Mammary epithelial cell (primary cell): ENCODE results near the gene SP140L.

Experiments used
- EZH2 ChIP-seq: IDR thresholded peaks from 2 replicates; pipeline ENCODE4 v1.6.1; 2012; ENCODE audit warnings: low read length, inconsistent platforms, borderline replicate concordance
- TF ChIP-seq, protein P1 (sequence below), 2 donors: IDR thresholded peaks in 1 of 2; conservative IDR thresholded peaks in 1 of 2; 2 replicates each; pipeline ENCODE4 v1.5.1; 2011 to 2012; ENCODE audit warnings: inconsistent platforms in 2 of 2, low read length in 2 of 2, mild to moderate bottlenecking in 2 of 2, control low read depth in 1 of 2, low read depth in 1 of 2; ENCODE audit not compliant: insufficient read depth in 1 of 2; ENCODE audit errors: extremely low read depth in 1 of 2

DNA sequence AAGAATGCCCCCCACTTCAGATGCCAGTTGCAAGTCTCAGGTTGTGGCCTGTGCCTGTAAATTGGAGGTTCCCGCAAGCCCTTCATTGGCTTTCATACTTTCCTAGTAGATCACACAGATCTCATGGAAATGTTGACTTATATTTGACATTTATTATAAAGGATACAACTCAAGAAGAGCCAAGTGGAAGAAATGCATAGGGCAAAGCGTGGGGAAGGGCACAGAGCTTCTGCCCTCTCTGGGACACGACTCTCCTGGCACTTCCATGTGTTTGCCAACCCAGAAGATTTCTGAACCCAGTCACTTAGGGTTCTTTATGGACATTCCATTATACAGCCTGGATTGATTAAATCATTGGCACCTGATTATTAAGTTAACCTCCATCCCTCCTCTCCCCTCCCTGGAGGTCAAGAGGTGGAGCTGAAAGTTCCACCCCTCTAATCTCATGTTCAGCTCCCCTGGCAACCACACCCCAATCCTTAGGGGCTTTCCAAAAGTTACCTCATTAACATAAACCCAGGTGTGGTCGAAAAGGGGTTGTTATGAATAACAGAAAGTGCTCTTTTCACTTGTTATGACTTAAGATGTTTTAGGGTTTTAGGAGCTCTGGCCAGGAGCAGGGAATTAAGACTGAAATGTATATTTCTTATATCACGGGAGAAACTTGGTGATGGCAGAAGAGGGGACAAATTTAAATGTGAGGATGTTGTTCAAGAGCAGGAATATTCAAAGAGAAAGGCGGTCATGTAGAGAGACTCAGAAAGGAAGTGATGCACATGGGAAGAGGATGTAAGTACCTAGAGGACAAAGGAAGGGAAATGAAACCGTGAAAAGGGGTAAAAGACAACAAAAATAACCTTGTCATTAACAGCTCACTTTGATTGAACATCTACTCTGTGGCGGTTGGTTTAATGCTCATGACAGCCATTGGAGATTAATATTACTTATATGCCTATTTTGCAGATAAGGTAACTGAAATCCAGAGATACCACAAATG, 120.8 kb downstream of the SP140L start:
- TF ChIP-seq, protein P1, sequence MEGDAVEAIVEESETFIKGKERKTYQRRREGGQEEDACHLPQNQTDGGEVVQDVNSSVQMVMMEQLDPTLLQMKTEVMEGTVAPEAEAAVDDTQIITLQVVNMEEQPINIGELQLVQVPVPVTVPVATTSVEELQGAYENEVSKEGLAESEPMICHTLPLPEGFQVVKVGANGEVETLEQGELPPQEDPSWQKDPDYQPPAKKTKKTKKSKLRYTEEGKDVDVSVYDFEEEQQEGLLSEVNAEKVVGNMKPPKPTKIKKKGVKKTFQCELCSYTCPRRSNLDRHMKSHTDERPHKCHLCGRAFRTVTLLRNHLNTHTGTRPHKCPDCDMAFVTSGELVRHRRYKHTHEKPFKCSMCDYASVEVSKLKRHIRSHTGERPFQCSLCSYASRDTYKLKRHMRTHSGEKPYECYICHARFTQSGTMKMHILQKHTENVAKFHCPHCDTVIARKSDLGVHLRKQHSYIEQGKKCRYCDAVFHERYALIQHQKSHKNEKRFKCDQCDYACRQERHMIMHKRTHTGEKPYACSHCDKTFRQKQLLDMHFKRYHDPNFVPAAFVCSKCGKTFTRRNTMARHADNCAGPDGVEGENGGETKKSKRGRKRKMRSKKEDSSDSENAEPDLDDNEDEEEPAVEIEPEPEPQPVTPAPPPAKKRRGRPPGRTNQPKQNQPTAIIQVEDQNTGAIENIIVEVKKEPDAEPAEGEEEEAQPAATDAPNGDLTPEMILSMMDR (conservative IDR thresholded peaks at IDR 0.05 in 1 of 2, IDR thresholded peaks at IDR 0.05 in 1 of 2; ENCODE audit: extremely low read depth in 1 of 2, insufficient read depth in 1 of 2, low read depth in 1 of 2, low read length in 2 of 2) = no peak
- TF ChIP-seq EZH2 = no peak
